Ovary (tissue), 3 donors: Measurements from ENCODE around the gene A4GALT.

ENCODE experiments used
- CTCF ChIP-seq, 3 donors: fragments of 450-650 bp in 2 of 3; fragments of 200-600 bp in 1 of 3; IDR thresholded peaks; one replicate each; pipeline versions ENCODE4 v1.5.1 to v1.8.0; 2016 to 2022; ENCODE audit warnings: antibody characterized with exemption in 3 of 3, mild to moderate bottlenecking in 1 of 3
- EP300 ChIP-seq: sonication (generic); formaldehyde crosslinking; IDR thresholded peaks from one replicate; pipeline ENCODE4 v1.6.1; 2017; ENCODE audit warnings: antibody characterized with exemption
- POLR2A ChIP-seq: fragments of 450-650 bp; IDR thresholded peaks from one replicate; pipeline ENCODE4 v1.6.1; 2017; ENCODE audit warnings: antibody characterized with exemption, mild to moderate bottlenecking, moderate library complexity
- donor health status: DM: no; HTN: no; CAD: no.

GRCh38 chr22:42745118-42745517 is 24.4 kb upstream of the A4GALT start:
- TF ChIP-seq CTCF (IDR thresholded peaks at IDR 0.05) (no peak), EP300 (no peak), POLR2A (no peak)
